Immature natural killer cell (primary cell): ENCODE measurements around the gene GPR108. TPM values are rescaled to one million over a fixed set of nuclear protein-coding genes. Genes with fewer than 3 reads are reported as not detected.
"Not testable (repeated sequence)": the region's sequence is repeated elsewhere in the genome, so short reads cannot be mapped to it uniquely, and the experiment has no call there.

Experiments
- DNase-seq, 3 donors: peaks; one replicate each; pipeline ENCODE4 v3.0.0; 2022; ENCODE audit warnings: mixed read lengths in 1 of 3
- H3K27ac Mint-ChIP-seq, 6 donors: one replicate each; pipeline ENCODE4 v1.8.0; 2020; ENCODE audit warnings: mixed read lengths in 6 of 6, mild to moderate bottlenecking in 5 of 6, inconsistent platforms in 4 of 6, moderate library complexity in 3 of 6
- H3K27me3 Mint-ChIP-seq, 3 donors: one replicate each; pipeline ENCODE4 v1.8.0; 2020 to 2021; ENCODE audit warnings: low read depth in 3 of 3, mild to moderate bottlenecking in 3 of 3, mixed read lengths in 3 of 3, moderate library complexity in 3 of 3, inconsistent platforms in 1 of 3
- H3K36me3 Mint-ChIP-seq, 3 donors: one replicate each; pipeline ENCODE4 v1.8.0; 2020; ENCODE audit warnings: mixed read lengths in 3 of 3, inconsistent platforms in 2 of 3, mild to moderate bottlenecking in 2 of 3
- H3K4me1 Mint-ChIP-seq, 2 donors: one replicate each; pipeline ENCODE4 v1.8.0; 2020; ENCODE audit warnings: inconsistent platforms in 2 of 2, mild to moderate bottlenecking in 2 of 2, mixed read lengths in 2 of 2, moderate library complexity in 1 of 2
- H3K4me3 Mint-ChIP-seq, 5 donors: one replicate each; pipeline ENCODE4 v1.8.0; 2020; ENCODE audit warnings: mild to moderate bottlenecking in 5 of 5, mixed read lengths in 5 of 5, inconsistent platforms in 3 of 5, moderate library complexity in 3 of 5
- H3K9me3 Mint-ChIP-seq, 6 donors: one replicate each; pipeline ENCODE4 v1.8.0; 2020; ENCODE audit warnings: mild to moderate bottlenecking in 6 of 6, mixed read lengths in 6 of 6, inconsistent platforms in 4 of 6, moderate library complexity in 3 of 6
- polyA plus RNA-seq, 3 donors: library from polyadenylated mRNA; unstranded; fragments of 300-500 nt; fragmentation: Illumina TruSeq; gene quantifications; one replicate each; pipeline ENCODE4 v1.2.3, GENCODE V29; 2021

Gene GPR108
- polyA plus RNA-seq, 3 donors from 2014 or later: 127 to 178 (median 160) TPM

GRCh38 chr19:6708913-6709312, 28.5 kb downstream of the GPR108 start:
- peaks cover 14 to 19% of the 10 kb centered on the region in 2 donors for H3K4me1 Mint-ChIP-seq
- not testable (repeated sequence) for DNase-seq, H3K4me3 Mint-ChIP-seq, H3K27me3 Mint-ChIP-seq, H3K9me3 Mint-ChIP-seq, H3K36me3 Mint-ChIP-seq, H3K27ac Mint-ChIP-seq

- no peak for DNase-seq
- Mint-ChIP-seq H3K4me3 (no peak overlapping the region), H3K27me3 (peaks cover 0 to 8% (median 0%) of the 10 kb centered on the region in 3 donors), H3K27ac (no peak overlapping the region), H3K4me1 (peaks cover 14 to 19% of the 10 kb centered on the region in 2 donors), H3K9me3 (peaks cover 0 to 1% (median 0%) of the 10 kb centered on the region in 6 donors), H3K36me3 (no peaks in the 10 kb centered on the region)
Observed at GRCh38 chr19:6708346-6708745, 29.0 kb downstream of the GPR108 start.

GRCh38 chr19:6707658-6708018, 29.7 kb downstream of the GPR108 start:
- Mint-ChIP-seq H3K9me3 (peaks cover 0 to 1% (median 0%) of the 10 kb centered on the region in 6 donors), H3K4me1 (peaks cover 14 to 19% of the 10 kb centered on the region in 2 donors), H3K27ac (no peak overlapping the region), H3K4me3 (no peak overlapping the region), H3K36me3 (no peaks in the 10 kb centered on the region), H3K27me3 (peaks cover 0 to 8% (median 0%) of the 10 kb centered on the region in 3 donors)
- DNase-seq: no peak

GRCh38 chr19:6707011-6707657, 30.2 kb downstream of the GPR108 start:
- H3K36me3 Mint-ChIP-seq: no peaks in the 10 kb centered on the region
- no peak for DNase-seq
- no peak overlapping the region for H3K27ac Mint-ChIP-seq
- H3K9me3 Mint-ChIP-seq: peaks cover 0 to 1% (median 0%) of the 10 kb centered on the region in 6 donors
- peaks cover 0 to 8% (median 0%) of the 10 kb centered on the region in 3 donors for H3K27me3 Mint-ChIP-seq
- no peak overlapping the region for H3K4me3 Mint-ChIP-seq
- H3K4me1 Mint-ChIP-seq: peaks cover 14 to 19% of the 10 kb centered on the region in 2 donors

- H3K36me3 Mint-ChIP-seq: no peaks in the 10 kb centered on the region
- no peak overlapping the region for H3K27ac Mint-ChIP-seq
- peaks cover 14 to 19% of the 10 kb centered on the region in 2 donors for H3K4me1 Mint-ChIP-seq
- H3K27me3 Mint-ChIP-seq: peaks cover 0 to 8% (median 0%) of the 10 kb centered on the region in 3 donors
- peaks cover 0 to 1% (median 0%) of the 10 kb centered on the region in 6 donors for H3K9me3 Mint-ChIP-seq
- no peak for DNase-seq
- H3K4me3 Mint-ChIP-seq: no peak overlapping the region
Observed at GRCh38 chr19:6706633-6706958, 30.8 kb downstream of the GPR108 start.

- Mint-ChIP-seq H3K9me3 (peaks cover 0 to 1% (median 0%) of the 10 kb centered on the region in 6 donors), H3K27ac (peak overlapping the region in 1 of 6 donors; percentile 53), H3K4me3 (no peak overlapping the region), H3K27me3 (peaks cover 0 to 6% (median 0%) of the 10 kb centered on the region in 3 donors), H3K4me1 (peaks cover 11 to 16% of the 10 kb centered on the region in 2 donors), H3K36me3 (no peaks in the 10 kb centered on the region)
- DNase-seq: no peak
Observed at GRCh38 chr19:6705931-6706632, 31.3 kb downstream of the GPR108 start.

- Mint-ChIP-seq H3K4me3 (no peak overlapping the region), H3K27ac (no peak overlapping the region), H3K4me1 (peaks cover 1 to 8% of the 10 kb centered on the region in 2 donors), H3K9me3 (no peaks in the 10 kb centered on the region), H3K27me3 (peaks cover 0 to 2% (median 1%) of the 10 kb centered on the region in 3 donors), H3K36me3 (no peaks in the 10 kb centered on the region)
- DNase-seq: no peak
Observed at GRCh38 chr19:6700586-6701316, 36.6 kb downstream of the GPR108 start.

- peaks cover 0 to 2% (median 0%) of the 10 kb centered on the region in 6 donors for H3K9me3 Mint-ChIP-seq
- DNase-seq: no peak
- no peak overlapping the region for H3K27ac Mint-ChIP-seq
- H3K27me3 Mint-ChIP-seq: peaks cover 0 to 2% (median 1%) of the 10 kb centered on the region in 3 donors
- no peak overlapping the region for H3K4me3 Mint-ChIP-seq
- peaks cover 4 to 8% of the 10 kb centered on the region in 2 donors for H3K4me1 Mint-ChIP-seq
- no peaks in the 10 kb centered on the region for H3K36me3 Mint-ChIP-seq
Observed at GRCh38 chr19:6699935-6700334, 37.4 kb downstream of the GPR108 start.

- Mint-ChIP-seq H3K4me3 (no peak overlapping the region), H3K27ac (peak overlapping the region in 2 of 6 donors; percentile 39 to 53), H3K9me3 (peaks cover 0 to 2% (median 0%) of the 10 kb centered on the region in 6 donors), H3K36me3 (no peaks in the 10 kb centered on the region), H3K27me3 (peaks cover 0 to 3% (median 2%) of the 10 kb centered on the region in 3 donors), H3K4me1 (peaks cover 4 to 8% of the 10 kb centered on the region in 2 donors)
- no peak for DNase-seq
Observed at GRCh38 chr19:6697291-6697690, 40.1 kb downstream of the GPR108 start.

GRCh38 chr19:6696239-6696820, 41.0 kb downstream of the GPR108 start:
- Mint-ChIP-seq H3K4me1 (peaks cover 5 to 8% of the 10 kb centered on the region in 2 donors), H3K9me3 (peaks cover 0 to 2% (median 0%) of the 10 kb centered on the region in 6 donors), H3K4me3 (no peak overlapping the region), H3K27ac (no peak overlapping the region), H3K27me3 (peaks cover 0 to 3% (median 2%) of the 10 kb centered on the region in 3 donors), H3K36me3 (no peaks in the 10 kb centered on the region)
- DNase-seq: no peak

GRCh38 chr19:6694147-6694815, 43.1 kb downstream of the GPR108 start:
- peaks cover 0 to 2% (median 0%) of the 10 kb centered on the region in 6 donors for H3K9me3 Mint-ChIP-seq
- H3K4me3 Mint-ChIP-seq: no peak overlapping the region
- DNase-seq: no peak
- peaks cover 5 to 8% of the 10 kb centered on the region in 2 donors for H3K4me1 Mint-ChIP-seq
- H3K27ac Mint-ChIP-seq: no peak overlapping the region
- H3K36me3 Mint-ChIP-seq: no peaks in the 10 kb centered on the region
- peaks cover 2 to 3% (median 2%) of the 10 kb centered on the region in 3 donors for H3K27me3 Mint-ChIP-seq

GRCh38 chr19:6693681-6694080, 43.7 kb downstream of the GPR108 start:
- peaks cover 2 to 4% (median 3%) of the 10 kb centered on the region in 3 donors for H3K27me3 Mint-ChIP-seq
- H3K36me3 Mint-ChIP-seq: no peaks in the 10 kb centered on the region
- H3K4me1 Mint-ChIP-seq: peaks cover 5 to 8% of the 10 kb centered on the region in 2 donors
- no peak for DNase-seq
- peaks cover 0 to 2% (median 0%) of the 10 kb centered on the region in 6 donors for H3K9me3 Mint-ChIP-seq
- H3K27ac Mint-ChIP-seq: no peak overlapping the region
- H3K4me3 Mint-ChIP-seq: no peak overlapping the region

GRCh38 chr19:6693056-6693471, 44.3 kb downstream of the GPR108 start:
- DNase-seq: no peak
- Mint-ChIP-seq H3K9me3 (peaks cover 0 to 2% (median 0%) of the 10 kb centered on the region in 6 donors), H3K4me3 (no peak overlapping the region), H3K36me3 (no peaks in the 10 kb centered on the region), H3K27ac (no peak overlapping the region), H3K4me1 (peaks cover 5 to 8% of the 10 kb centered on the region in 2 donors), H3K27me3 (peaks cover 2 to 6% (median 3%) of the 10 kb centered on the region in 3 donors)
